ENCODE results near the gene CYTH3. TPM values are rescaled to one million over a fixed set of nuclear protein-coding genes. Genes with fewer than 3 reads are reported as not detected.

CYTH3 gene
- total and polyA plus RNA-seq, 2 of the 13 experiments (the other 11 are each of a cell fraction or from before 2014, with no cell fraction given): 3.1 to 3.8 TPM

DNA sequence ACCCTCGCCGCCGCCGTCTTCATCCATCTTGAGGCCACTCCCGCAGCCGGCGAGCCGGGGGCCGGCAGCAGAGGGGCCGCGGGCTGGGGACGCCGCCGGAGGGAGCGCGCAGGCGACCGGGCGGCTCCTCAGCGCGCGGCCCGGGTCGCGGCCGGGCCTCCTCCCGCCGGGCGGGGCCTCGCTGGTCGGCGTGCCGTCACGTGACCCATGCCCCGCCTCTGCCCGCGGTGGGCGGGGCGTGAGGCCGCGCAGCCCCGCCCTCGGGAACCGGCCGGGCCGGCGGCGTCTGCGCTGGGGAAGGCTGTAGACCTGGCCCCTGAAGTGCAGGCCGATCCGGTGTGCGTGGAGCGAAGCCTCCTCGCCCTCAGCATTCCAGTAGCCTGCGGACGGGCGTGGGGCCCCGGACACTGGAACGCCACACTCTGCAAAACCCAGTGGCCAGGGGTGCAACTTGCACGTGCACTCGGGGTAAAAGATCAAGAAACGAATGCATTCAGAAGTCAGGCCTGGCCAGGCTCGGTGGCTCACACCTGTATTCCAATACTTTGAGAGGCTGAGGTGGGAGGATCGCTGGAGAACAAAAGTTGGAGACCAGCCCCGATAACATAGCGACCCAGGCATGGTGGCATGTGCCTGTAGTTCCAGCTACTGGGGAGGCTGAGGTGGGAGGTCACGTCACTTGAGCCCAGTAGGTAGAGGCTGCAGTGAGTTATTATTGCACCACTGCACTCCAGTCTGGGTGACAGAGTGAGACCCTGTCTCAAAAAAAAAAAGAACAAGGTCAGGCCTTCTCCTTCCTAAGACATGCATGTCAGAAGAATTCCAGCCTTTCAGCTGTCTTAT lies at the start of gene CYTH3 (continued):
- TF ChIP-seq, protein P1, sequence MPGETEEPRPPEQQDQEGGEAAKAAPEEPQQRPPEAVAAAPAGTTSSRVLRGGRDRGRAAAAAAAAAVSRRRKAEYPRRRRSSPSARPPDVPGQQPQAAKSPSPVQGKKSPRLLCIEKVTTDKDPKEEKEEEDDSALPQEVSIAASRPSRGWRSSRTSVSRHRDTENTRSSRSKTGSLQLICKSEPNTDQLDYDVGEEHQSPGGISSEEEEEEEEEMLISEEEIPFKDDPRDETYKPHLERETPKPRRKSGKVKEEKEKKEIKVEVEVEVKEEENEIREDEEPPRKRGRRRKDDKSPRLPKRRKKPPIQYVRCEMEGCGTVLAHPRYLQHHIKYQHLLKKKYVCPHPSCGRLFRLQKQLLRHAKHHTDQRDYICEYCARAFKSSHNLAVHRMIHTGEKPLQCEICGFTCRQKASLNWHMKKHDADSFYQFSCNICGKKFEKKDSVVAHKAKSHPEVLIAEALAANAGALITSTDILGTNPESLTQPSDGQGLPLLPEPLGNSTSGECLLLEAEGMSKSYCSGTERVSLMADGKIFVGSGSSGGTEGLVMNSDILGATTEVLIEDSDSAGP (CRISPR knock-in tag; IDR thresholded peaks at IDR 0.05; ENCODE audit: borderline replicate concordance): peak; percentile 70; the same call in 1 of the 2 replicates
- TF ChIP-seq ZSCAN9 (CRISPR knock-in tag; IDR thresholded peaks at IDR 0.05; ENCODE audit: borderline replicate concordance) (no peak), ZNF891 (CRISPR knock-in tag; IDR thresholded peaks at IDR 0.05) (0 out of 2 replicates have a peak, but pooled peaks have one; percentile 52), MEIS2 (CRISPR knock-in tag; IDR thresholded peaks at IDR 0.05) (no peak), CEBPB (IDR thresholded peaks at IDR 0.05; ENCODE audit: borderline replicate concordance, low read depth, low read length) (no peak), ZFP36 (IDR thresholded peaks at IDR 0.05; ENCODE audit: borderline replicate concordance, low read depth, low read length, partially characterized antibody) (no peak), IKZF4 (CRISPR knock-in tag; IDR thresholded peaks at IDR 0.05; ENCODE audit: borderline replicate concordance, low read depth, not compliant biosample characterization) (no peak), ZNF331 (CRISPR knock-in tag; IDR thresholded peaks at IDR 0.05) (no peak), PHF21A (CRISPR knock-in tag; IDR thresholded peaks at IDR 0.05) (no peak), TP53 (CRISPR knock-in tag; conservative IDR thresholded peaks at IDR 0.05) (no peak), STAT5B (CRISPR knock-in tag; IDR thresholded peaks at IDR 0.05) (no peak)
- TF ChIP-seq, protein P2, sequence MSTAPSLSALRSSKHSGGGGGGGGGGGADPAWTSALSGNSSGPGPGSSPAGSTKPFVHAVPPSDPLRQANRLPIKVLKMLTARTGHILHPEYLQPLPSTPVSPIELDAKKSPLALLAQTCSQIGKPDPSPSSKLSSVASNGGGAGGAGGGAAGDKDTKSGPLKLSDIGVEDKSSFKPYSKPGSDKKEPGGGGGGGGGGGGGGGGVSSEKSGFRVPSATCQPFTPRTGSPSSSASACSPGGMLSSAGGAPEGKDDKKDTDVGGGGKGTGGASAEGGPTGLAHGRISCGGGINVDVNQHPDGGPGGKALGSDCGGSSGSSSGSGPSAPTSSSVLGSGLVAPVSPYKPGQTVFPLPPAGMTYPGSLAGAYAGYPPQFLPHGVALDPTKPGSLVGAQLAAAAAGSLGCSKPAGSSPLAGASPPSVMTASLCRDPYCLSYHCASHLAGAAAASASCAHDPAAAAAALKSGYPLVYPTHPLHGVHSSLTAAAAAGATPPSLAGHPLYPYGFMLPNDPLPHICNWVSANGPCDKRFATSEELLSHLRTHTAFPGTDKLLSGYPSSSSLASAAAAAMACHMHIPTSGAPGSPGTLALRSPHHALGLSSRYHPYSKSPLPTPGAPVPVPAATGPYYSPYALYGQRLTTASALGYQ (CRISPR knock-in tag; IDR thresholded peaks at IDR 0.05): no peak
- TF ChIP-seq, protein P3, sequence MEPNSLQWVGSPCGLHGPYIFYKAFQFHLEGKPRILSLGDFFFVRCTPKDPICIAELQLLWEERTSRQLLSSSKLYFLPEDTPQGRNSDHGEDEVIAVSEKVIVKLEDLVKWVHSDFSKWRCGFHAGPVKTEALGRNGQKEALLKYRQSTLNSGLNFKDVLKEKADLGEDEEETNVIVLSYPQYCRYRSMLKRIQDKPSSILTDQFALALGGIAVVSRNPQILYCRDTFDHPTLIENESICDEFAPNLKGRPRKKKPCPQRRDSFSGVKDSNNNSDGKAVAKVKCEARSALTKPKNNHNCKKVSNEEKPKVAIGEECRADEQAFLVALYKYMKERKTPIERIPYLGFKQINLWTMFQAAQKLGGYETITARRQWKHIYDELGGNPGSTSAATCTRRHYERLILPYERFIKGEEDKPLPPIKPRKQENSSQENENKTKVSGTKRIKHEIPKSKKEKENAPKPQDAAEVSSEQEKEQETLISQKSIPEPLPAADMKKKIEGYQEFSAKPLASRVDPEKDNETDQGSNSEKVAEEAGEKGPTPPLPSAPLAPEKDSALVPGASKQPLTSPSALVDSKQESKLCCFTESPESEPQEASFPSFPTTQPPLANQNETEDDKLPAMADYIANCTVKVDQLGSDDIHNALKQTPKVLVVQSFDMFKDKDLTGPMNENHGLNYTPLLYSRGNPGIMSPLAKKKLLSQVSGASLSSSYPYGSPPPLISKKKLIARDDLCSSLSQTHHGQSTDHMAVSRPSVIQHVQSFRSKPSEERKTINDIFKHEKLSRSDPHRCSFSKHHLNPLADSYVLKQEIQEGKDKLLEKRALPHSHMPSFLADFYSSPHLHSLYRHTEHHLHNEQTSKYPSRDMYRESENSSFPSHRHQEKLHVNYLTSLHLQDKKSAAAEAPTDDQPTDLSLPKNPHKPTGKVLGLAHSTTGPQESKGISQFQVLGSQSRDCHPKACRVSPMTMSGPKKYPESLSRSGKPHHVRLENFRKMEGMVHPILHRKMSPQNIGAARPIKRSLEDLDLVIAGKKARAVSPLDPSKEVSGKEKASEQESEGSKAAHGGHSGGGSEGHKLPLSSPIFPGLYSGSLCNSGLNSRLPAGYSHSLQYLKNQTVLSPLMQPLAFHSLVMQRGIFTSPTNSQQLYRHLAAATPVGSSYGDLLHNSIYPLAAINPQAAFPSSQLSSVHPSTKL (CRISPR knock-in tag; IDR thresholded peaks at IDR 0.05): no peak
- TF ChIP-seq, protein P4, sequence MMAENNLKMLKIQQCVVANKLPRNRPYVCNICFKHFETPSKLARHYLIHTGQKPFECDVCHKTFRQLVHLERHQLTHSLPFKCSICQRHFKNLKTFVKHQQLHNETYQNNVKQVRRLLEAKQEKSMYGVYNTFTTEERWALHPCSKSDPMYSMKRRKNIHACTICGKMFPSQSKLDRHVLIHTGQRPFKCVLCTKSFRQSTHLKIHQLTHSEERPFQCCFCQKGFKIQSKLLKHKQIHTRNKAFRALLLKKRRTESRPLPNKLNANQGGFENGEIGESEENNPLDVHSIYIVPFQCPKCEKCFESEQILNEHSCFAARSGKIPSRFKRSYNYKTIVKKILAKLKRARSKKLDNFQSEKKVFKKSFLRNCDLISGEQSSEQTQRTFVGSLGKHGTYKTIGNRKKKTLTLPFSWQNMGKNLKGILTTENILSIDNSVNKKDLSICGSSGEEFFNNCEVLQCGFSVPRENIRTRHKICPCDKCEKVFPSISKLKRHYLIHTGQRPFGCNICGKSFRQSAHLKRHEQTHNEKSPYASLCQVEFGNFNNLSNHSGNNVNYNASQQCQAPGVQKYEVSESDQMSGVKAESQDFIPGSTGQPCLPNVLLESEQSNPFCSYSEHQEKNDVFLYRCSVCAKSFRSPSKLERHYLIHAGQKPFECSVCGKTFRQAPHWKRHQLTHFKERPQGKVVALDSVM (CRISPR knock-in tag; IDR thresholded peaks at IDR 0.05): peak; percentile 95
- TF ChIP-seq, protein P5, sequence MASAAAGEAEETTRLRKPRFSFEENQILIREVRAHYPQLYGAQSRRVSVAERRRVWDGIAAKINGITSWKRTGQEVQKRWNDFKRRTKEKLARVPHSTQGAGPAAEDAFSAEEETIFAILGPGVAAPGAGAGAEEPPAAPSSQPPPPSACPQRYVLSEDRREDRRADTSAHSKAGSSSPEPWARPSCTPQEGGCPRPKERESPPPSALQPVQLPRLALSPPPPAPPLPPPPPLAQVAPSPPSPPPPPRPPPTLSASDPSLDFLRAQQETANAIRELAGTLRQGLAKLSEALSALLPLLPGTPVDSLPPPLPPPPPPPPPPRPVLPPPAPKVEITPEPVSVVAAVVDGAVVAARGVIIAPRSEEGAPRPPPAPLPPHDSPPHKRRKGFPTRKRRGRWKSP (CRISPR knock-in tag; IDR thresholded peaks at IDR 0.05): no peak
